HL-60 (cell line): ENCODE measurements around the gene CDKN2B-AS1.

ENCODE experiments used
- POLR2AphosphoS5 ChIP-seq: IDR thresholded peaks from 2 replicates; pipeline ENCODE4 v1.6.1; 2012; ENCODE audit warnings: low read depth
- TF ChIP-seq, protein P1 (sequence below): IDR thresholded peaks from one replicate; pipeline ENCODE4 v1.5.1; 2011; ENCODE audit warnings: low read length, control low read depth, inconsistent platforms; ENCODE audit not compliant: insufficient read depth

DNA sequence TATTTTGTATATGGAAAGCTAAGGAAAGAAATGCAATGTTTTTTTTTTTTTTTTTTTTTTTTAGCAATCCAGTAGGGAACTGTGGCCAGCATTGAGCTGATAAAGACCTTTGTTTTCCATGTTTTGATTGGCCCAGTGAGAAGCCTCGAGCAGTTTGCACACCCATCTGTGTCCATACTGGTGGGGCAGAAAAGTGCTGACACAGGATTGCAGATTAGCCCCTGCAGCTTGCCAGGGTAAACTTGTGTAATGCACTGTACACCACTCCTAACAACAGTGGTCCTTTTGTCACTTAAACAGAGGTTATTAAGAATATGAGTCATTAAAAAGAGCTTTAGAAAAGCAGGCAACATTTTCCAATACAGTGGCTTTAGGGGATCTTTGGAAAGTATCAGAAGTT lies 147.3 kb downstream of the CDKN2B-AS1 start:
- TF ChIP-seq, protein P1, sequence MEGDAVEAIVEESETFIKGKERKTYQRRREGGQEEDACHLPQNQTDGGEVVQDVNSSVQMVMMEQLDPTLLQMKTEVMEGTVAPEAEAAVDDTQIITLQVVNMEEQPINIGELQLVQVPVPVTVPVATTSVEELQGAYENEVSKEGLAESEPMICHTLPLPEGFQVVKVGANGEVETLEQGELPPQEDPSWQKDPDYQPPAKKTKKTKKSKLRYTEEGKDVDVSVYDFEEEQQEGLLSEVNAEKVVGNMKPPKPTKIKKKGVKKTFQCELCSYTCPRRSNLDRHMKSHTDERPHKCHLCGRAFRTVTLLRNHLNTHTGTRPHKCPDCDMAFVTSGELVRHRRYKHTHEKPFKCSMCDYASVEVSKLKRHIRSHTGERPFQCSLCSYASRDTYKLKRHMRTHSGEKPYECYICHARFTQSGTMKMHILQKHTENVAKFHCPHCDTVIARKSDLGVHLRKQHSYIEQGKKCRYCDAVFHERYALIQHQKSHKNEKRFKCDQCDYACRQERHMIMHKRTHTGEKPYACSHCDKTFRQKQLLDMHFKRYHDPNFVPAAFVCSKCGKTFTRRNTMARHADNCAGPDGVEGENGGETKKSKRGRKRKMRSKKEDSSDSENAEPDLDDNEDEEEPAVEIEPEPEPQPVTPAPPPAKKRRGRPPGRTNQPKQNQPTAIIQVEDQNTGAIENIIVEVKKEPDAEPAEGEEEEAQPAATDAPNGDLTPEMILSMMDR = no peak
- no peak for TF ChIP-seq POLR2AphosphoS5
